ENCODE data around the gene DOCK2.

DOCK2 gene

GRCh38 chr5:170114271-170114670 is 477.2 kb downstream of the DOCK2 start:
- no peak overlapping the region for H3K4me3 ChIP-seq (ENCODE audit: low read length)

GRCh38 chr5:170115925-170116324 is 478.9 kb downstream of the DOCK2 start:
- Histone ChIP-seq H3K9ac (ENCODE audit: low read length) (no peak overlapping the region), H3K27me3 (ENCODE audit: control insufficient read depth, insufficient read depth, low read length) (no peaks in the 10 kb centered on the region), H3K4me1 (ENCODE audit: control insufficient read depth, insufficient read depth, low read length) (no peaks in the 10 kb centered on the region), H3K4me3 (ENCODE audit: low read length) (no peak overlapping the region), H3K36me3 (ENCODE audit: control insufficient read depth, insufficient read depth, low read length) (no peaks in the 10 kb centered on the region), H3K9me3 (ENCODE audit: control insufficient read depth, low read length) (no peaks in the 10 kb centered on the region)

More at GRCh38 chr5:170114271-170114670, 477.2 kb downstream of the DOCK2 start:
- Histone ChIP-seq H3K9ac (ENCODE audit: low read length) (no peak overlapping the region), H3K9me3 (ENCODE audit: control insufficient read depth, low read length) (no peaks in the 10 kb centered on the region), H3K4me1 (ENCODE audit: control insufficient read depth, insufficient read depth, low read length) (no peaks in the 10 kb centered on the region), H3K36me3 (ENCODE audit: control insufficient read depth, insufficient read depth, low read length) (no peaks in the 10 kb centered on the region), H3K27me3 (ENCODE audit: control insufficient read depth, insufficient read depth, low read length) (no peaks in the 10 kb centered on the region)

GRCh38 chr5:170117736-170118135 is 480.7 kb downstream of the DOCK2 start:
- Histone ChIP-seq H3K36me3 (ENCODE audit: control insufficient read depth, insufficient read depth, low read length) (no peaks in the 10 kb centered on the region), H3K9me3 (ENCODE audit: control insufficient read depth, low read length) (no peaks in the 10 kb centered on the region), H3K4me1 (ENCODE audit: control insufficient read depth, insufficient read depth, low read length) (no peaks in the 10 kb centered on the region), H3K9ac (ENCODE audit: low read length) (no peak overlapping the region), H3K27me3 (ENCODE audit: control insufficient read depth, insufficient read depth, low read length) (no peaks in the 10 kb centered on the region), H3K4me3 (ENCODE audit: low read length) (no peak overlapping the region)

GRCh38 chr5:170120576-170120975 is 483.5 kb downstream of the DOCK2 start:
- no peaks in the 10 kb centered on the region for H3K36me3 ChIP-seq (ENCODE audit: control insufficient read depth, insufficient read depth, low read length)
- H3K9me3 ChIP-seq (ENCODE audit: control insufficient read depth, low read length): no peaks in the 10 kb centered on the region
- no peak overlapping the region for H3K4me3 ChIP-seq (ENCODE audit: low read length)
- no peaks in the 10 kb centered on the region for H3K4me1 ChIP-seq (ENCODE audit: control insufficient read depth, insufficient read depth, low read length)
- no peak overlapping the region for H3K9ac ChIP-seq (ENCODE audit: low read length)
- H3K27me3 ChIP-seq (ENCODE audit: control insufficient read depth, insufficient read depth, low read length): no peaks in the 10 kb centered on the region

GRCh38 chr5:170121321-170121720 is 484.2 kb downstream of the DOCK2 start:
- Histone ChIP-seq H3K9me3 (ENCODE audit: control insufficient read depth, low read length) (peaks cover 3% of the 10 kb centered on the region), H3K4me3 (ENCODE audit: low read length) (no peak overlapping the region), H3K27me3 (ENCODE audit: control insufficient read depth, insufficient read depth, low read length) (no peaks in the 10 kb centered on the region), H3K36me3 (ENCODE audit: control insufficient read depth, insufficient read depth, low read length) (no peaks in the 10 kb centered on the region), H3K9ac (ENCODE audit: low read length) (no peak overlapping the region), H3K4me1 (ENCODE audit: control insufficient read depth, insufficient read depth, low read length) (no peaks in the 10 kb centered on the region)

- no peaks in the 10 kb centered on the region for H3K36me3 ChIP-seq (ENCODE audit: control insufficient read depth, insufficient read depth, low read length)
- no peak overlapping the region for H3K4me3 ChIP-seq (ENCODE audit: low read length)
- peaks cover 3% of the 10 kb centered on the region for H3K9me3 ChIP-seq (ENCODE audit: control insufficient read depth, low read length)
- H3K9ac ChIP-seq (ENCODE audit: low read length): no peak overlapping the region
- H3K4me1 ChIP-seq (ENCODE audit: control insufficient read depth, insufficient read depth, low read length): no peaks in the 10 kb centered on the region
- H3K27me3 ChIP-seq (ENCODE audit: control insufficient read depth, insufficient read depth, low read length): no peaks in the 10 kb centered on the region
Measured at GRCh38 chr5:170126061-170126460, 489.0 kb downstream of the DOCK2 start.

GRCh38 chr5:170126626-170127025 is 489.6 kb downstream of the DOCK2 start:
- H3K4me3 ChIP-seq (ENCODE audit: low read length): no peak overlapping the region
- H3K9me3 ChIP-seq (ENCODE audit: control insufficient read depth, low read length): peaks cover 3% of the 10 kb centered on the region
- H3K9ac ChIP-seq (ENCODE audit: low read length): no peak overlapping the region
- no peaks in the 10 kb centered on the region for H3K36me3 ChIP-seq (ENCODE audit: control insufficient read depth, insufficient read depth, low read length)
- H3K4me1 ChIP-seq (ENCODE audit: control insufficient read depth, insufficient read depth, low read length): no peaks in the 10 kb centered on the region
- H3K27me3 ChIP-seq (ENCODE audit: control insufficient read depth, insufficient read depth, low read length): no peaks in the 10 kb centered on the region

- Histone ChIP-seq H3K9ac (ENCODE audit: low read length) (no peak overlapping the region), H3K4me3 (ENCODE audit: low read length) (no peak overlapping the region), H3K27me3 (ENCODE audit: control insufficient read depth, insufficient read depth, low read length) (no peaks in the 10 kb centered on the region), H3K9me3 (ENCODE audit: control insufficient read depth, low read length) (no peaks in the 10 kb centered on the region), H3K36me3 (ENCODE audit: control insufficient read depth, insufficient read depth, low read length) (no peaks in the 10 kb centered on the region), H3K4me1 (ENCODE audit: control insufficient read depth, insufficient read depth, low read length) (no peaks in the 10 kb centered on the region)
Measured at GRCh38 chr5:170131235-170131634, 494.2 kb downstream of the DOCK2 start.

- Histone ChIP-seq H3K4me1 (ENCODE audit: control insufficient read depth, insufficient read depth, low read length) (no peaks in the 10 kb centered on the region), H3K9ac (ENCODE audit: low read length) (no peak overlapping the region), H3K4me3 (ENCODE audit: low read length) (no peak overlapping the region), H3K27me3 (ENCODE audit: control insufficient read depth, insufficient read depth, low read length) (no peaks in the 10 kb centered on the region), H3K9me3 (ENCODE audit: control insufficient read depth, low read length) (no peaks in the 10 kb centered on the region), H3K36me3 (ENCODE audit: control insufficient read depth, insufficient read depth, low read length) (no peaks in the 10 kb centered on the region)
Measured at GRCh38 chr5:170132269-170132975, 495.3 kb downstream of the DOCK2 start.
